Measurements from ENCODE around the gene UCP2.

The UCP2 gene

DNA sequence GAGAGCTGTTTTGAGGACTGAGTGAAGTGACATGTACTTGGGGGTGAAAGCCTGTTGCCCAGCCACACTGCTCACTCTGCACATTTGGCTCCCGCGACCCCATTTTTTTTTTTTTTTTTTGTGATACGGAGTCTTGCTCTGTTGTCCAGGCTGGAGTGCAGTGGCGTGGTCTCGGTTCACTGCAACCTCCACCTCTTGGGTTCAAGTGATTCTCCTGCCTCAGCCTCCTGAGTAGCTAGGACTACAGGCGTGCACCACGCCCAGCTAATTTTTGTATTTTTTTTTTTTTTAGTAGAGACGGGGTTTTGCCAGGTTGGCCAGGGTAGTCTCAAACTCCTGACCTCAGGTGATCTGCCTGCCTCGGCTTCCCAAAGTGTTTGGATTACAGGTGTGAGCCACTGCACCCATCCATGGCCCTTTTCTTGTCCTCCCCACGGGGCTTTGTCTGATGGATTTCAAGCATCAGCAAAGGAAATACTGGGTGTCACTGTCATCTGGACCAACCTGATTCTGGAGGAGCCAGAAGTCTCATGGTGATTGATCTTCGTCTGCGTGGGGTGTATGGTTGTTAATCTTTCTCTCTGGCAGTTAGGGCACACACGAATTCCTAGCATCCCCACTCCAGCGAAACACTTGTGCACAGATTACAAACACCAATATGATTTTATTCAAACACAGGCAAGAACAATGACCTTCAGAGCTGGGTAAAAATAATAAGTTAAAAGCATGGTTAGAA lies 29.6 kb upstream of the UCP2 start:
- Histone ChIP-seq H3K4me3 (ENCODE audit: low read depth, low read length) (no peak overlapping the region), H3K18ac (ENCODE audit: low read length) (no peak overlapping the region), H3K79me2 (ENCODE audit: control insufficient read depth, insufficient read depth, low read length, poor library complexity) (no peaks in the 10 kb centered on the region), H3K4me1 (ENCODE audit: control insufficient read depth in 1 of 2, insufficient read depth in 2 of 2, low read length in 2 of 2) (peaks cover 0 to 5% of the 10 kb centered on the region in 2 experiments), H4K12ac (ENCODE audit: low read depth, low read length) (no peak overlapping the region), H2AK5ac (ENCODE audit: low read length) (no peak overlapping the region), H2BK120ac (ENCODE audit: insufficient read depth, low read length, poor library complexity) (no peak overlapping the region), H3K14ac (ENCODE audit: low read length) (no peak overlapping the region), H4K8ac (ENCODE audit: low read depth, low read length) (no peak overlapping the region), H3K36me3 (ENCODE audit: control insufficient read depth in 1 of 2, insufficient read depth in 2 of 2, low read length in 2 of 2) (peaks cover 7 to 8% of the 10 kb centered on the region in 2 experiments), H3K27ac (ENCODE audit: low read depth, low read length) (no peak overlapping the region), H3K79me1 (ENCODE audit: low read length) (no peaks in the 10 kb centered on the region), H3K9me3 (ENCODE audit: insufficient read depth, low read depth, low read length) (no peaks in the 10 kb centered on the region), H4K91ac (ENCODE audit: low read depth, low read length) (no peak overlapping the region), H3K23ac (ENCODE audit: low read length) (no peak overlapping the region), H3K27me3 (ENCODE audit: insufficient read depth, low read length) (no peaks in the 10 kb centered on the region), H2AFZ (ENCODE audit: insufficient read depth, low read length, poor library complexity) (no peak overlapping the region), H2BK5ac (ENCODE audit: low read depth, low read length, poor library complexity) (no peak overlapping the region), H3K9ac (ENCODE audit: low read length) (no peak overlapping the region), H2BK12ac (ENCODE audit: low read length) (no peak overlapping the region), H3K4me2 (ENCODE audit: low read length) (no peak overlapping the region), H3K4ac (ENCODE audit: low read depth, low read length) (no peak overlapping the region)
- no peak for DNase-seq
- no CpG with 5 or more reads among the region's 14 CpGs for WGBS (ENCODE audit: extremely low coverage, insufficient coverage, insufficient read length)

DNA sequence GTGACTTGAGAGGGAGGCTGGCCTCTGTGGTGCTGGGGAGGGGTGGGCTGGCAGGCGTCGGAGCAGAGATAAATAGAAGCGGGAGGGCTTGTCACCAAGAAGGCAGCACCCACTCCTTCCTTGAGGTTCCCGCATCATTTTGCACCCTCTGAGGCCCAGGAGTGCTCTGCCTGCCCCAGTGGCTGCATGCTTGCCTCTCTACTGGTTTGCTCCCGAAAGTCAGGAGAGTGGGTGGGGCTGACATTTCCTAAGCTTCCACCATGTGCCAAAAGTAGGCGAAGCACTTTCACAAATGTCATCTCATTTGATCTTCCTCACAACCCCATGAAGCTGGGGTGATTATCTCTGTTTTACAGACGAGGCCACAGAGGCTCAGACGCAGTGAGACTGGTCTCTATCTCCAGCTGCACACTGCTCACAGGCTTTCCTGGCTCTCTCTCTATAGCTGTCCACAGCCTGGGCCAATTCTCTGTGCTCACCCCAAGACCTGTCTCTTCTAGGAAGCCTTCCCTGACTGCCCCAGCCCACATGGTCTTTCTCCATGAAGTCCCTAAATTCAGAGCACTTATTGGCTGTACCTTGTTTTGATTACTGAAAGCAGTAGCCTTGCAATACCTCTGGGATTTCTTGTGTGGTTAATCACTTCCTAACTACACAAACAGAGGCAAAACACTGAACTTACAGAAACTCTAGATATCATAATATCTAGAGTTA lies 28.9 kb upstream of the UCP2 start:
- no peak overlapping the region for H2AK5ac ChIP-seq (ENCODE audit: low read length)
- no peak overlapping the region for H4K12ac ChIP-seq (ENCODE audit: low read depth, low read length)
- no peak overlapping the region for H3K14ac ChIP-seq (ENCODE audit: low read length)
- no peaks in the 10 kb centered on the region for H3K79me1 ChIP-seq (ENCODE audit: low read length)
- no CpG with 5 or more reads among the region's 8 CpGs for WGBS (ENCODE audit: extremely low coverage, insufficient coverage, insufficient read length)
- no peak overlapping the region for H4K8ac ChIP-seq (ENCODE audit: low read depth, low read length)
- H3K23ac ChIP-seq (ENCODE audit: low read length), result no peak overlapping the region
- no peaks in the 10 kb centered on the region for H3K9me3 ChIP-seq (ENCODE audit: insufficient read depth, low read depth, low read length)
- no peak overlapping the region for H3K4me2 ChIP-seq (ENCODE audit: low read length)
- H3K27ac ChIP-seq (ENCODE audit: low read depth, low read length), result no peak overlapping the region
- no peak overlapping the region for H3K18ac ChIP-seq (ENCODE audit: low read length)
- H3K4ac ChIP-seq (ENCODE audit: low read depth, low read length), result no peak overlapping the region
- no peak overlapping the region for H3K9ac ChIP-seq (ENCODE audit: low read length)
- peaks cover 3 to 4% of the 10 kb centered on the region in 2 experiments for H3K36me3 ChIP-seq (ENCODE audit: control insufficient read depth in 1 of 2, insufficient read depth in 2 of 2, low read length in 2 of 2)
- no peak for DNase-seq
- H2BK5ac ChIP-seq (ENCODE audit: low read depth, low read length, poor library complexity), result no peak overlapping the region
- H4K91ac ChIP-seq (ENCODE audit: low read depth, low read length), result no peak overlapping the region
- no peak overlapping the region for H2BK12ac ChIP-seq (ENCODE audit: low read length)
- no peak overlapping the region for H2BK120ac ChIP-seq (ENCODE audit: insufficient read depth, low read length, poor library complexity)
- no peaks in the 10 kb centered on the region for H3K27me3 ChIP-seq (ENCODE audit: insufficient read depth, low read length)
- H3K79me2 ChIP-seq (ENCODE audit: control insufficient read depth, insufficient read depth, low read length, poor library complexity), result no peaks in the 10 kb centered on the region
- no peak overlapping the region for H3K4me3 ChIP-seq (ENCODE audit: low read depth, low read length)
- H2AFZ ChIP-seq (ENCODE audit: insufficient read depth, low read length, poor library complexity), result no peak overlapping the region
- H3K4me1 ChIP-seq (ENCODE audit: control insufficient read depth in 1 of 2, insufficient read depth in 2 of 2, low read length in 2 of 2), result peaks cover 0 to 3% of the 10 kb centered on the region in 2 experiments

DNA sequence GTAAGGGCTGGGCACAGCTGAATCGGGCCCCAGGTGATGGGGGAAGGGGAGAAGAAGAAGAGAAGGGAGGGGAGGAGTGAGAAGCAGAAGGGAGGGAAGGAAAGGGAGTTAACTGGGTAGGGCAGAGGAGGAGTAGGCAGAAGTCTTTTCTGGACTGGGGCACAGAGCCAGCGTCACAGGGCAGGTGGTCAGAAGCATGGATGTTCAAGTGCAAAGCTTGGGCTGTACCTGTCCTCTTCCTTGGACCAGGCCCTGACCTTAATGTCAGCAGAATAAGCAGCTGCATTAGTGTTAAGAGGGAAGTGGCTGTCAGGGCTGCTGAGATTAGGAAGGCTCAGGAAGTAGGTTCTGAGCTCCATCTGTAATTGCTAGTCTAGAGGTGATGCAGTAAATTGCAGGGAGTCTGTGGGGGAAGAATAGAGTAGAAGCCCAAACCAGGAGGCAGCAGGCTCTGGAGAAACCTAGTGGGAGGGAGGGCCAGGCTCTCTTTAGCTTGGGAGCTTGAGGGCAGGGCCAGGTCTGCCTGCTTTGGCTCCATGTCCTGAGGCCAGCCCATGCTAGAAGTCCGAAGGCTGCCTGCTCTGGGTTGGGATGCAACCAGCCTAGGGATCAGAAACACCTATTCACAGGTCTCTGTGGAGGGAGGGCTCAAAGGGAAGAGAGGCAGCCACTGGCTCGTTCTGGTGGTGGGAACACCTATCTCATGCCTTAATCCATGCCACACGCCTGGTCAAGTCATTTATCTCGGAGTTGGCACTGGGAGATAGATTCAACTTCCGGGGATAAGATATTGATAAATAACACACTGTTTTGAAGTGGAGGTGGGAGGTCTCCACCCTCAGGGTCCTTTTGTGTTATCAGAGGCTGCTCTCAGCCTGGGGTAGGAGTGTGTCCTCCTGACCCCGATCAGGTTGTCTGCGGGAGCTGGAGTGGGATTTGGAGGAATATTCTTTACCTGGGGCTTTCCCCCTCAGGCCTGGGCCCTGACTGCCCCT lies 28.0 kb upstream of the UCP2 start:
- no peak overlapping the region for H3K27ac ChIP-seq (ENCODE audit: low read depth, low read length)
- no peak overlapping the region for H4K91ac ChIP-seq (ENCODE audit: low read depth, low read length)
- DNase-seq, result no peak
- no peaks in the 10 kb centered on the region for H3K79me1 ChIP-seq (ENCODE audit: low read length)
- H3K4me1 ChIP-seq (ENCODE audit: control insufficient read depth in 1 of 2, insufficient read depth in 2 of 2, low read length in 2 of 2), result no peaks in the 10 kb centered on the region
- H2AFZ ChIP-seq (ENCODE audit: insufficient read depth, low read length, poor library complexity), result no peak overlapping the region
- H4K12ac ChIP-seq (ENCODE audit: low read depth, low read length), result no peak overlapping the region
- H3K4me2 ChIP-seq (ENCODE audit: low read length), result no peak overlapping the region
- H3K9ac ChIP-seq (ENCODE audit: low read length), result no peak overlapping the region
- H3K9me3 ChIP-seq (ENCODE audit: insufficient read depth, low read depth, low read length), result no peaks in the 10 kb centered on the region
- no peak overlapping the region for H3K14ac ChIP-seq (ENCODE audit: low read length)
- no peaks in the 10 kb centered on the region for H3K27me3 ChIP-seq (ENCODE audit: insufficient read depth, low read length)
- no peak overlapping the region for H3K18ac ChIP-seq (ENCODE audit: low read length)
- no peak overlapping the region for H3K23ac ChIP-seq (ENCODE audit: low read length)
- no peak overlapping the region for H2BK5ac ChIP-seq (ENCODE audit: low read depth, low read length, poor library complexity)
- H4K8ac ChIP-seq (ENCODE audit: low read depth, low read length), result no peak overlapping the region
- no peak overlapping the region for H2AK5ac ChIP-seq (ENCODE audit: low read length)
- WGBS (ENCODE audit: extremely low coverage, insufficient coverage, insufficient read length), result no CpG with 5 or more reads among the region's 9 CpGs
- no peak overlapping the region for H2BK12ac ChIP-seq (ENCODE audit: low read length)
- no peaks in the 10 kb centered on the region for H3K36me3 ChIP-seq (ENCODE audit: control insufficient read depth in 1 of 2, insufficient read depth in 2 of 2, low read length in 2 of 2)
- no peak overlapping the region for H3K4me3 ChIP-seq (ENCODE audit: low read depth, low read length)
- no peaks in the 10 kb centered on the region for H3K79me2 ChIP-seq (ENCODE audit: control insufficient read depth, insufficient read depth, low read length, poor library complexity)
- no peak overlapping the region for H2BK120ac ChIP-seq (ENCODE audit: insufficient read depth, low read length, poor library complexity)
- no peak overlapping the region for H3K4ac ChIP-seq (ENCODE audit: low read depth, low read length)

DNA sequence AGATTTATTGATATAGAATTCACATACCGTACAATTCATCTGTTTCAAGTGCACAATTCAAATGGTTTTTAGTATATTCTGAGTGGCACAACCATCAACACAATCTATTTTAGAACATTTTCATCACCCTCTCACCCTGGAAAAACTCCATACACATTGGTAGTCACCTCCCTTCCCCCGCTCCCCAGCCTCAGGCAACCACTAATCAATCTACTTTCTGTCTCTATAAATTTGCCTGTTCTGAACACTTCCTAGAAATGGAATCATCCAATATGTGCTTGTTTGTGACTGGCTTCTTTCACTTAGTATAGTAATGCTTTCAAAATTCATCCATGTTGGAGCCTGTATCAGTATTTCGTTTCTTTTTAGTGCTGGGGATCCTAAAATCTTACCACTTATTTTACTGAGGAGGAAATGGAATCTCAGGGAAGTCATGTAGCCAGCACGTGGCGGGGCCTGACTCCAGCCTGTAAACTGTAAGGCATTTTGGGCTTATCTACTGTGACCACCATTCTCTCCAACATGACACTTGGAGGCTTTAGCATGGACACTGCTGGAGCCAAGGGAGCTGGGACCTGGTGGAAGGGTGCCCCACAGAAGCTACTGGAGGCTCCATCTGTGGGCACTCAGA lies 27.1 kb upstream of the UCP2 start:
- H4K12ac ChIP-seq (ENCODE audit: low read depth, low read length), result no peak overlapping the region
- no peak for DNase-seq
- no peak overlapping the region for H2AK5ac ChIP-seq (ENCODE audit: low read length)
- no peaks in the 10 kb centered on the region for H3K27me3 ChIP-seq (ENCODE audit: insufficient read depth, low read length)
- no peak overlapping the region for H3K4me2 ChIP-seq (ENCODE audit: low read length)
- H3K18ac ChIP-seq (ENCODE audit: low read length), result no peak overlapping the region
- no peak overlapping the region for H3K4ac ChIP-seq (ENCODE audit: low read depth, low read length)
- H3K27ac ChIP-seq (ENCODE audit: low read depth, low read length), result no peak overlapping the region
- H4K8ac ChIP-seq (ENCODE audit: low read depth, low read length), result no peak overlapping the region
- H3K36me3 ChIP-seq (ENCODE audit: control insufficient read depth in 1 of 2, insufficient read depth in 2 of 2, low read length in 2 of 2), result no peaks in the 10 kb centered on the region
- H3K79me1 ChIP-seq (ENCODE audit: low read length), result no peaks in the 10 kb centered on the region
- H3K4me3 ChIP-seq (ENCODE audit: low read depth, low read length), result no peak overlapping the region
- no peak overlapping the region for H3K9ac ChIP-seq (ENCODE audit: low read length)
- H2BK120ac ChIP-seq (ENCODE audit: insufficient read depth, low read length, poor library complexity), result no peak overlapping the region
- no peaks in the 10 kb centered on the region for H3K4me1 ChIP-seq (ENCODE audit: control insufficient read depth in 1 of 2, insufficient read depth in 2 of 2, low read length in 2 of 2)
- no peak overlapping the region for H4K91ac ChIP-seq (ENCODE audit: low read depth, low read length)
- H3K79me2 ChIP-seq (ENCODE audit: control insufficient read depth, insufficient read depth, low read length, poor library complexity), result no peaks in the 10 kb centered on the region
- no peak overlapping the region for H3K14ac ChIP-seq (ENCODE audit: low read length)
- no peak overlapping the region for H2AFZ ChIP-seq (ENCODE audit: insufficient read depth, low read length, poor library complexity)
- no CpG with 5 or more reads among the region's 5 CpGs for WGBS (ENCODE audit: extremely low coverage, insufficient coverage, insufficient read length)
- H2BK5ac ChIP-seq (ENCODE audit: low read depth, low read length, poor library complexity), result no peak overlapping the region
- H3K9me3 ChIP-seq (ENCODE audit: insufficient read depth, low read depth, low read length), result no peaks in the 10 kb centered on the region
- no peak overlapping the region for H2BK12ac ChIP-seq (ENCODE audit: low read length)
- H3K23ac ChIP-seq (ENCODE audit: low read length), result no peak overlapping the region
